Stimulated activated memory B cell treated with anti-CD40 and anti-IgM and Interleukin-4, amounts not matched to agents 10 μg/mL and 1 μg/mL and 100 μg/mL, for 72 hours (primary cell): ENCODE results near the gene KLHL35.

Experiments used
- ATAC-seq: fragments of 150-1000 bp; cut with Tn5 transposase; 2 replicates; pipeline ENCODE4 v1.10.0; 2021
- H3K27ac Mint-ChIP-seq: one replicate; pipeline ENCODE4 v1.8.0; 2022; ENCODE audit warnings: mild to moderate bottlenecking, mixed read lengths
- H3K27me3 Mint-ChIP-seq: one replicate; pipeline ENCODE4 v1.8.0; 2022; ENCODE audit warnings: mixed read lengths
- H3K36me3 Mint-ChIP-seq: one replicate; pipeline ENCODE4 v1.8.0; 2022; ENCODE audit warnings: mixed read lengths
- H3K4me1 Mint-ChIP-seq: one replicate; pipeline ENCODE4 v1.8.0; 2022; ENCODE audit warnings: mixed read lengths
- H3K4me3 Mint-ChIP-seq: one replicate; pipeline ENCODE4 v1.8.0; 2022; ENCODE audit warnings: mild to moderate bottlenecking, moderate library complexity, mixed read lengths
- H3K9me3 Mint-ChIP-seq: one replicate; pipeline ENCODE4 v1.8.0; 2022; ENCODE audit warnings: mixed read lengths

Gene KLHL35

DNA sequence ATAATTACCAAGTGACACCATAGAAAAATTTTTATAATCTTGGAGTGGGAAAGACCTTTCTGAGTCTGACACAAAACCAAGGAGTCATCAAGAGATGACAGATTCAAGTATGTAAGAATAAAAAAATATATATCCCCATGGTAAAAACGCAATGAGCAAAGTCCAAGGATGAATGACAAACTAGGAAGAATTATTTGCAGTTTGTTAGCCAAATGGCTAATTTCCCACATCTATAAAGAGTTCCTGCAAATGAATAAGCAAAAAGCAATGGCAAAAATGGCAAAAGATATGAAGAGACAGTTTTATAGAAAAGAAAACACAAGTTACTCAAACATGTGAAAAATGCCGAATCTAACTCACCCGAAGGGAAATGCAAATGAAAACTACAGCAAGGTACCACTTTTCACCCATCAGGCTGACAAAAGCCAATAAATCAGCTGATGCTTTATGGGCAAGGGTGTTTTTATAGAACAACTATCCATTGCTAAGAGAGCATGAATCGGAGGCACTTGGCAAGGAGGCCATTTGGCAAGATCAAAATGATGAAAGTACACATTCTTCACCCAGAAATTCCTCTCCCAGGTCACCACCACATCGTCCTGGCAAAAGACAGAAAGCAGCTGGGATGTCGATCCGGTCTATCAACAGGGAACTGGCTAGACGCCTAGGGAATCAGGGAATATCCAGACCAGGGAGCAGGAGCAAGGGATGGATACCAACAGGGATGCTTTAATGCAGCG, 21.1 kb upstream of the KLHL35 start:
- no peak for ATAC-seq
- Mint-ChIP-seq H3K27me3 (no peaks in the 10 kb centered on the region), H3K36me3 (peaks cover 6% of the 10 kb centered on the region), H3K4me3 (no peak overlapping the region), H3K4me1 (no peaks in the 10 kb centered on the region), H3K27ac (no peak overlapping the region), H3K9me3 (no peaks in the 10 kb centered on the region)

DNA sequence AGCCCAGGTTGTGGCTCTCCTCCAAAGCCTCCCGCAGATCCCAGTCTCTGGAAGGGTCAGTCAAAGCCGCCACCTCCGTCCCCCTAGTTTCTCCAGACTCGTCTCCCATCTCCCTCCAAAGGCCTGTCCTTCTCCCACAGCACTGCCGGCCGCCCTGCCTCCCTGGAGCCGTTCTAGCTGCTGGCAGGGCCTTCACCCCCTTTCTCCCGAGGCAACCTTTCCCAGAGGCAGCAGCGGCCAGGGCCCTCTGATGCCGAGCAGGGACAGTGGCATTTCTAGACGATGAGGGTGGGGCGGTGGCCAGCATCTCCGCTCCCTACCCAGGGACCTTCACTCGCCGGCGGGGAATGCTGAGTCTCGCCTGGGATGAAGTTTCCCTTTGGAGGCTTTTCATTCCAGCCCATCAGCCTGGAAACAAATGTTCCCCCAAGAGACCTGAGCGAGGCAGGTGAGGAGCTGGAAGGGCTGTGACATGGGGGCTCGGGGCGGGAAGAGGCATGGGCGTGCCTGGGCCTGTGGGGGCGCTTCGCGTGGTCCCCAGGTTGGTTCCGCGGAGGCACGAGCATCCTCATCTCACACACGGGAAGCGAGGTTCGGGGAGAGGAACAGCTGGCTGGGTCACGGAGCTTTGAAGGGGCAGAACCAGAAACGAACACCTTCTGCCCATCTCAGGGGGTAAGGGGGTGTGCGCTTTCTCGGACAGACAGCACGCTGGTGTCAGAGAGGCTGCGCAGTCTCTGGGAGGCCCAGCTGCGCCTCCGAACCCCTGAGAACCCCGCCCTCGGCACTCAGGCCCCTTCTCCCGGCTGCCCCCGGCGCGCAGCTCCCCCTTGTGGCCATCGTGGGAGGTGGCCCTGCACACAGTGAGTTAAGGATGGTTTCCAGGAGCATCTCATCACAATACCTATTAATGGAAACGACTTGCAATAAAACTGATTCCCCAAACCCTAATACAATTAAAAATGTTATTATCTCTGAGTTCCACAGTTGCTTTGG, 18.1 kb upstream of the KLHL35 start:
- no peaks in the 10 kb centered on the region for H3K27me3 Mint-ChIP-seq
- peaks cover 6% of the 10 kb centered on the region for H3K36me3 Mint-ChIP-seq
- no peaks in the 10 kb centered on the region for H3K9me3 Mint-ChIP-seq
- H3K4me1 Mint-ChIP-seq, result no peaks in the 10 kb centered on the region
- ATAC-seq, result no peak
- no peak overlapping the region for H3K27ac Mint-ChIP-seq
- no peak overlapping the region for H3K4me3 Mint-ChIP-seq

DNA sequence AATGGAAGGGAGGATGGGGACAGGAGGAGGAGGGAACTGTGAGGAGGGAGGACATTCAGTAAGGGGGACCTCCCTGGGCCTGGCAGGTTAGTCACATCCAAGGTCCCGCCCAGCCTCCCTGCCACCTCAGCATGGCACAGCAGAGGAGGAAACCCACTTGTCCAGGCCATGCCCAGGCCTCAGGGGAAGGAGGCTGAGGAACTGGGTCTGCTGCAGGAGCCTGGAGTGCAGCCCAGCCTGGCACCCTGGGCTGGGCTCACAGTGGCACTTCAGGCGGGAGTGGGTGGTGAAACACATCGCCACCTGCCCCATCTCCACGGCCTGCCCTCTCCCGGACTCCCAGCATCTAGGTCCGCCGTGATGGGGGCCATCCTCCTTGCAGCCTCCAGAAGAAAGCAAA, 17.2 kb upstream of the KLHL35 start:
- no peaks in the 10 kb centered on the region for H3K9me3 Mint-ChIP-seq
- H3K27me3 Mint-ChIP-seq, result no peaks in the 10 kb centered on the region
- no peak for ATAC-seq
- no peak overlapping the region for H3K27ac Mint-ChIP-seq
- H3K4me1 Mint-ChIP-seq, result peaks cover 7% of the 10 kb centered on the region
- H3K36me3 Mint-ChIP-seq, result peaks cover 6% of the 10 kb centered on the region
- H3K4me3 Mint-ChIP-seq, result no peak overlapping the region

DNA sequence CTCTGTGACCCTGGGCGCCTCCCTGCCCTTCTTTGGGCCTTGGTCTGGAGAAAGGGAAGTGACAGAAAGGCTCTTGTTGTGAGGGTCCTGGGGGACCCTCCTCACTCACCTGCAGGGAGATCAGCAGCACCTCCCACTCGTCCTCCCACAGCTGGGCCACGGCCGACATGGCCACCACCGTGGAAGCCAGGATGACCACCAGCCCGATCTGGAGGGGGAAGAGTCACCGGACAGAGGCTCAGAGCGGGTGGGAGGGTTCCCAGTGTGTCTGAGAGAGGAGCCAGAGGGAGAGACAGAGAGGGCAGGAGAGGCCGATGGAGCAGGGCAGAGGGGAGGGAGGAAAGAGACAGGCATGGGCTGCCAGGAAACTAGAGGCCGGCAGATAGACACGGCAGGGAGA, 16.8 kb upstream of the KLHL35 start:
- no peak for ATAC-seq
- Mint-ChIP-seq H3K4me1 (peaks cover 10% of the 10 kb centered on the region), H3K36me3 (peaks cover 6% of the 10 kb centered on the region), H3K27me3 (no peaks in the 10 kb centered on the region), H3K4me3 (no peak overlapping the region), H3K27ac (no peak overlapping the region), H3K9me3 (no peaks in the 10 kb centered on the region)

DNA sequence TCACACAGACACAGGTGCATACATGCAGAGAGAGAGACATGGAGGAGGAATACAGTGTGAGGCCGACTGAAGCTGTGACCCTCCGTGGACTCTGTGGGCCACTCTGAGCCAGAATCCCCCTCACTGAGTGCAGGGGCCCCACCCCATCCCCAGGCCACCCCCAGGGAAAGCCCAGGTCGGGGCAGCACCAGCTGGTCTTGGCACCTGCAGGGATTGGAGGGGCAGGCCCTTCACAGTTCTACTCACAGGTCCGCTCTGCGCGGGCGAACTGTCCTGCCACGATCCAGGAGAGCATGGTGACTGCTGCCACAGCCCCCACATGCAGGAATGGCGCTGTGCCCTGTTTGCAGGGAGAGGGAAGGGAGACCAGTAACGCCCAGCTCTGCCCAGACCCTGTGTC, 16.3 kb upstream of the KLHL35 start:
- ATAC-seq, result peak; percentile 28
- no peak overlapping the region for H3K4me3 Mint-ChIP-seq
- peaks cover 10% of the 10 kb centered on the region for H3K4me1 Mint-ChIP-seq
- no peak overlapping the region for H3K27ac Mint-ChIP-seq
- peaks cover 6% of the 10 kb centered on the region for H3K36me3 Mint-ChIP-seq
- H3K27me3 Mint-ChIP-seq, result no peaks in the 10 kb centered on the region
- no peaks in the 10 kb centered on the region for H3K9me3 Mint-ChIP-seq

DNA sequence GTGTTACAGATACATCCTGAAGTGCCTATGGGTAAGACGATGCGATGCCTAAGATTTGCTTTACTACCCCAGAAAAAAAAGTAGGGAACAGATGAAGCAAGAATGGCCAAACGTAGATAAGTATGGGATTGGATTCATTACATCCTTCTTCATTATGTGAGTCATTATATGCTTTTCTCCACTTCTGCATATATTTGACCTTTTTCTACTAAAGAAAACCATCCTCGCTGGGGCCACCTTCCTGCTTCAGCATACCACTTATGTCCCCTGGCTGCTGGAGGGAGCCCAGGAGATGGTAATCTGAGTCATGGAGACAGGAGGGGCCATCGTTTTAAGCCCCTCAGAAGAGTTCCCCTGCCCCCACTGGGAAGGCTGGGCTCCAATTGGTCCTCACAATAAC, 14.4 kb upstream of the KLHL35 start:
- no peak overlapping the region for H3K4me3 Mint-ChIP-seq
- H3K36me3 Mint-ChIP-seq, result peaks cover 5% of the 10 kb centered on the region
- H3K4me1 Mint-ChIP-seq, result peaks cover 10% of the 10 kb centered on the region
- ATAC-seq, result no peak
- no peaks in the 10 kb centered on the region for H3K9me3 Mint-ChIP-seq
- no peaks in the 10 kb centered on the region for H3K27me3 Mint-ChIP-seq
- no peak overlapping the region for H3K27ac Mint-ChIP-seq

DNA sequence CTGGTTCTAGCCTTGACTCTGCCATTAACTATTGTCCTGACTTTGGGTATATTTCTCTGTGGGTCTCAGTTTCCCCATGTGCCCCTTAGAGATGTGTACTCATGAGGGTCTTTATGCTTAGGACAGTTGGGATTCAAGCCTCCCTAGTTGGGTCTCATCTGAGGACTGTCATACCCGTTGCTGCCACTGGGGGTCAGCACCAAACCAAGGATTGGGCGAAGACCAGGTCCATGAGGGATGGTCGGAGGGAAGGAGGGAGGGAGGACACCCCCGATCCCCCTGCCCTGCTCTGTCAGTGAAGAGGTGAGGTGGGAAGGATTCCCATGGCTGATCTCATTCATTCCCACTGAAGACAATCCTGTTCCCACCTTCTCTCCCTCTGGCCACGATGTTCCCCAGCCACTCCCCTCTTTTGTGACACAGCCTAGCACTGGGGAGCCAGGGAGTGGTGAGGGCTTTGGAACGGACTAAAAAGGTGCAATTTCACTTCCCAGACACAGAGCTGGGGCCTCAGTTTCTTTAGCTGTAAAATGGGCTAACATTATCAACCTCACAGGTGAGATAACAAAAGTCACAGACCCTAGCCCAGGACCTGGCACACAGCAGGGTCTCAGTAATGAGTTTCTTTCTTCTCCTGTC, 12.4 kb upstream of the KLHL35 start:
- H3K4me1 Mint-ChIP-seq, result peaks cover 10% of the 10 kb centered on the region
- H3K27ac Mint-ChIP-seq, result no peak overlapping the region
- no peaks in the 10 kb centered on the region for H3K27me3 Mint-ChIP-seq
- no peak overlapping the region for H3K4me3 Mint-ChIP-seq
- peak; percentile 73 for ATAC-seq
- peaks cover 6% of the 10 kb centered on the region for H3K36me3 Mint-ChIP-seq
- H3K9me3 Mint-ChIP-seq, result no peaks in the 10 kb centered on the region

DNA sequence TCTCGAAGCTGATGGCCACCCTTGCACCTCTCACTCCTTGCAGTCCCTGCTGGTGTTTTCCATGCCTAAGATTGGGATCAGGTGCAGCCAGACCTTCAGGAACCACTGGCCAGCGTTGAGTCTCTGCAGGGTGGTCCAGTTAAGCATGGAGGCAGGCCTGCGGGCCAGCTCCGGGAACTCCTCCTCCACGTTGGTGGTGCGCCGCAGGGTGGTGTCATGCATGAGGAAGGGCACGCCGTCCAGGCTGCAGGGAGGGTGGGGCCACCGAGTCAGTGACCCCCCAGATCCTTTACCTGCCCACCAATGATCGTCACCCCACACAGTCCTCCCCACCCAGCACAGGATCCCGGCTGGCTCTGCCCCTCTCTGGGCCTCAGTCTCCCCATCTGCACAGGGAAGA, 10.0 kb upstream of the KLHL35 start:
- no peak for ATAC-seq
- Mint-ChIP-seq H3K27me3 (peaks cover 11% of the 10 kb centered on the region), H3K9me3 (no peaks in the 10 kb centered on the region), H3K4me1 (peaks cover 10% of the 10 kb centered on the region), H3K36me3 (peaks cover 19% of the 10 kb centered on the region), H3K4me3 (no peak overlapping the region), H3K27ac (no peak overlapping the region)

DNA sequence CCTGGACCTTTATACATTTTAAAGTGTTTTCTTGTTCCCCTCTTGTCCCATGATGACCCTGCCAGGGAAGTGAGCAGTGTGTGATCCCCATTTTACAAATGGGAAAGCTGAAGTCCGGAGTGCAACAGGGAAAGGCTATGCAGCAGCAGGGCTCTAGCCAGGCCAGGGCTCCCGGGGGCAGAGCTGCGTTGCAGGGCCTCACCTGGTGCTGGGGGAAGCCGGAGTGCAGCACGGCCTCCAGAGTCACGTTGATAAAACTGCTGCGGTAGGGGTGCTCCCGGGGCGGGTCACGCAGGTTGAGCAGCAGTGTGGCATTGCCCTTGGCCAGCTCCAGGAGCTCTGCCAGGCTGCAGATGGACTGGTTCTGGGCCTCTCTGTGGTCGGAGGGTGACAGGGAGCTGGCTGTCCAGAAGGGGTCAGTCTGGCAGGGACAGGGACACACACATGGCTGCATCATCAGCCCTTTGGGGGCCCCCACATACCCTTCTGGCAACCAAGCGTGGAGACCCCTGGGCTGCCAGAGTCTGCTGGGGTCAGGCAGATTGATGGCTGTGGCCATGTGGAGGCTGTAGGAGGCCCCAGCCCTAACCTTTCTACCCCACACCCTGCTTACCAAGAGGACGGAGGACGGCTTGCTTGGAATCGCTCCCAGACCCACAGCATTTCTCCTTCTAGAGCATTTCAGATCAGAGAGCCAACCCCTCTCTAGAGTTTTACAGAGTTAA, 9.3 kb upstream of the KLHL35 start:
- no peaks in the 10 kb centered on the region for H3K9me3 Mint-ChIP-seq
- H3K4me1 Mint-ChIP-seq, result peaks cover 10% of the 10 kb centered on the region
- H3K27me3 Mint-ChIP-seq, result peaks cover 11% of the 10 kb centered on the region
- H3K36me3 Mint-ChIP-seq, result peaks cover 24% of the 10 kb centered on the region
- H3K4me3 Mint-ChIP-seq, result no peak overlapping the region
- ATAC-seq, result no peak
- no peak overlapping the region for H3K27ac Mint-ChIP-seq

DNA sequence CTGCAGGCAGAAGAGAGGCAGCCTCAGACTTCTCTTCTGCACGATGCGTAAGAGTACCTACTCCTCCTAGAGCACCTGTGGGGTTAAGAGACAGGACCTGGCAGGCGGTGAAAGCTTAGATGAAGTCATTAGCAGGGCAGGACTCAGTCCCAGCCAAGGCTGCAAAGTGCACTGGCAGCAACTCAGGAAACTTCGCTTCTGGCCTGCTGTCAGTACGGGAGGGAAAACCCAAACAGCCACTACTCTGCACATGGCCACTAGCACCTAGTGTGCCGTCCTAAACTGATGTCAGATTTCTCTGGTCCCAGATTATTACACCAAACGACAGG, 8.8 kb upstream of the KLHL35 start:
- H3K9me3 Mint-ChIP-seq, result no peaks in the 10 kb centered on the region
- no peak for ATAC-seq
- peaks cover 29% of the 10 kb centered on the region for H3K36me3 Mint-ChIP-seq
- no peak overlapping the region for H3K27ac Mint-ChIP-seq
- peaks cover 11% of the 10 kb centered on the region for H3K27me3 Mint-ChIP-seq
- H3K4me3 Mint-ChIP-seq, result no peak overlapping the region
- peaks cover 10% of the 10 kb centered on the region for H3K4me1 Mint-ChIP-seq

DNA sequence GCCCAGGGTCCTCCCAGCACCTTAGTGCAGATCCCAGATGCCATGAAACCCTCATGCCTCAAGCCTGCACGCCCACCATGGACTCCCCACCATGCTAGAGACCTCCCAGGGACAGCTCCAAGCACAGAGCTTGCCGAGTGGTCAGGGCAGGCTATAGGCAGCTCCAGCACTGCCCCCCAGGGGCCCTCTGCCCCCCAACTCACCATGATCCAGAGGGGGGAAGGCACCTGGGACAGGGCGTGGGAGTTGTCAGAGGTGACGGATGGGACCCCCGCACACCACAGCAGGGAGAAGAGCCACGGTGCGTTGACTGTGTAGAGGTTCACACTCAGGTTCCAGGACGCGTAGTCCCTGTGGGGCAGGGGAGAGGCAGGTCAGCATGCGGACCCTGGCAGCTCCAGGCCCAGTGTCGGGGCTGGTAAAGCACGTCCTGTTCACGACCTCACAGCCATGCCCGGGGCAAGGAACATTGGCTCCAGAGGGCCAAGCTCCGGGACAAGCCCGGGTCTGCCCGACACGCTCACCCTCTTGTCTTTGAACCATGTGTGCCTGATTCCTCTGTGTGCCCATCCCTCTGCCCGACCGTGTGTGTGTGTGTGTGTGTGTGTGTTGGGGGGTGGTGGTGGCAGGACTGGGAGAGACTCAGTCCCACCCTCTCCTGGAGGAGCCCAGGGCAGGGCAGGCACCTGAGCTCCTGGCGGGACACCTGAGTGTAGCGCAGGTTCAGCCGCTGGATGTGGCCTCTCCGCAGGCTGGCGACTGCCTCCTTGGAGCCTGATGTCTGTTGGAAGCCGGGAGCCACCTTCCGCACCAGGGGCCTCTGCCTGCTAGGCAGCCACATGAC, 8.2 kb upstream of the KLHL35 start:
- no peak for ATAC-seq
- Mint-ChIP-seq H3K27me3 (peaks cover 11% of the 10 kb centered on the region), H3K4me1 (peaks cover 10% of the 10 kb centered on the region), H3K27ac (no peak overlapping the region), H3K9me3 (no peaks in the 10 kb centered on the region), H3K4me3 (no peak overlapping the region), H3K36me3 (peaks cover 35% of the 10 kb centered on the region)

DNA sequence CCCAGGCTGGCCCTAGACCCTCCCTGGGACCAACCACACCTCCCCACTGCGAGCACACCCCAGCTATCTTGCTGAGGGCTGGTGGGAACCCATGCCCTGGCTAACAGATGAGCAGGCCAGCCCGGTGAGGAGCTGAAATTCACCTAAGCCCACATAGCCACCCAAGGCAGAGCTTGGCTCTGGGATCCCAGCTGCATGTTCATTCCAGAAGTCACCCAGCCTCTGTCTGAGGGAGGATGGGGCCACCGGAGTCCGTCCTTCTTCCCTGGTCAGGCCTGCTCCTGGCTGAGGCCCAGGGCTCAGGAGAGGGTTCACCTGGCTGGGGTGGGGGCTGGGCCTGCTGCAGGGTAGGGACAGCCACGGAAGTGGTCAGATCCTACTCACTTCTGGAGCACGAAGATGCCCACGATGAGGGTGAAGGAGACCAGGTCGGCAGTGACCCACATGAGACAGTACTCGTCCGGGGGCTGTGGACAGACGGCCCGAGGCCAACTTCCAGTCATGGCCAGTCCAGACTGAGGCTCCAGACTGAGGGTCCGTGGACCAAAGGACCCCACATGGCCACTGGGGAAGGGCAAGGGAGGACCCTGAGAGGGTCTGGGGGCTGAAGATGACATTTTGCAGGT, 6.6 kb upstream of the KLHL35 start:
- no peak overlapping the region for H3K4me3 Mint-ChIP-seq
- peaks cover 43% of the 10 kb centered on the region for H3K36me3 Mint-ChIP-seq
- no peaks in the 10 kb centered on the region for H3K4me1 Mint-ChIP-seq
- no peaks in the 10 kb centered on the region for H3K9me3 Mint-ChIP-seq
- peaks cover 11% of the 10 kb centered on the region for H3K27me3 Mint-ChIP-seq
- H3K27ac Mint-ChIP-seq, result no peak overlapping the region
- ATAC-seq, result no peak

DNA sequence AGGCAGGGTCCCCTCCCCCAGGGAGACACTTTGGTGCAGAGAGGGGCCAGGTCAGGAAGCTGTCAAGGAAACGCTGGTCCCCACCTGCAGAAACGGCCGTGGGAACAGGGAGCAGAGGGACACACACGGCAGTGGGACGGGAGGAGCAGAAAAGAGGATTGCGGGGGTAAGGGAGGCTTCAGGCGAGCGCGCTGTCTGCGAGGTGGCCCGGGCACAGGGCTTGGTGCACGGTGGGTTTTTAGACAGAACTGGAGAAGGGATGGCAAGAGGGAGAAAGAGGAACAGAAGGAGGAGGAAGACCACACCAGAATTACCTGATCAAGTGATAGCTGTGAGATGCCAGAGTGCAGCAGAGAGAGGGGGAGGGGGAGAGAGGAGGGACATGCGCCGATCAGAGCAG, 6.0 kb upstream of the KLHL35 start:
- Mint-ChIP-seq H3K36me3 (peaks cover 46% of the 10 kb centered on the region), H3K4me3 (no peak overlapping the region), H3K27me3 (peaks cover 11% of the 10 kb centered on the region), H3K4me1 (no peaks in the 10 kb centered on the region), H3K9me3 (no peaks in the 10 kb centered on the region), H3K27ac (no peak overlapping the region)
- ATAC-seq, result no peak
